Effector memory CD8-positive, alpha-beta T cell (primary cell): Measurements from ENCODE around the gene AGFG2.
"Not testable (repeated sequence)": the region's sequence is repeated elsewhere in the genome, so short reads cannot be mapped to it uniquely, and the experiment has no call there.

Experiments used
- ATAC-seq: fragments of 150-1000 bp; cut with Tn5 transposase; replicated peaks from 2 replicates; pipeline ENCODE4 v1.10.0; 2021; ENCODE audit warnings: mild to moderate bottlenecking, moderate library complexity
- DNase-seq, 3 experiments: peaks; one replicate each; pipeline ENCODE4 v3.0.0; 2021
- H3K27ac Mint-ChIP-seq, 2 donors: one replicate each; pipeline ENCODE4 v1.8.0; 2022; ENCODE audit warnings: mild to moderate bottlenecking in 2 of 2, mixed read lengths in 2 of 2, moderate library complexity in 2 of 2
- H3K27me3 Mint-ChIP-seq, 2 donors: one replicate each; pipeline ENCODE4 v1.8.0; 2022; ENCODE audit warnings: mixed read lengths in 2 of 2
- H3K36me3 Mint-ChIP-seq: one replicate; pipeline ENCODE4 v1.8.0; 2022; ENCODE audit warnings: mild to moderate bottlenecking, moderate library complexity, mixed read lengths; ENCODE audit not compliant: insufficient read depth
- H3K4me1 Mint-ChIP-seq, 2 donors: one replicate each; pipeline ENCODE4 v1.8.0; 2022; ENCODE audit warnings: low read depth in 2 of 2, mixed read lengths in 2 of 2
- H3K4me3 Mint-ChIP-seq, 2 donors: one replicate each; pipeline ENCODE4 v1.8.0; 2022; ENCODE audit warnings: mild to moderate bottlenecking in 2 of 2, mixed read lengths in 2 of 2, moderate library complexity in 2 of 2
- H3K9me3 Mint-ChIP-seq, 2 donors: one replicate each; pipeline ENCODE4 v1.8.0; 2022; ENCODE audit warnings: mixed read lengths in 2 of 2

Gene AGFG2

DNA sequence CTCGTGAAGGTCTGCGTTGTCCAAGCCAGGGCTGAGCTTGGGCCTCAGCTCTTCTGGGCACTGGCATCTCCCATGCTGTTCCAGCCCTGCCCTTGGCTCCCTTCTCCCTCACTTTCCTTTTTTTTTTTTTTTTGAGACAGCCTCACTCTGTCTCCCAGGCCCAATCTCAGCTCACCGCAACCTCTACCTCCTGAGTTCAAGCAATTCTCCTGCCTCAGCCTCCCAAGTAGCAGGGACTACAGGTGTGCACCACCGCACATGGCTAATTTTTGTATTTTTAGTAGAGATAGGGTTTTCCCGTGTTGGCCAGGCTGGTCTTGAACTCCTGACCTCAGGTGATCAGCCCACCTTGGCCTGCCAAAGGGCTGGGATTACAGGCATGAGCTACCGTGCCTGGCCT, 25.4 kb downstream of the AGFG2 start:
- peak overlapping the region in 1 of 2 donors; percentile 24 for H3K27ac Mint-ChIP-seq

DNA sequence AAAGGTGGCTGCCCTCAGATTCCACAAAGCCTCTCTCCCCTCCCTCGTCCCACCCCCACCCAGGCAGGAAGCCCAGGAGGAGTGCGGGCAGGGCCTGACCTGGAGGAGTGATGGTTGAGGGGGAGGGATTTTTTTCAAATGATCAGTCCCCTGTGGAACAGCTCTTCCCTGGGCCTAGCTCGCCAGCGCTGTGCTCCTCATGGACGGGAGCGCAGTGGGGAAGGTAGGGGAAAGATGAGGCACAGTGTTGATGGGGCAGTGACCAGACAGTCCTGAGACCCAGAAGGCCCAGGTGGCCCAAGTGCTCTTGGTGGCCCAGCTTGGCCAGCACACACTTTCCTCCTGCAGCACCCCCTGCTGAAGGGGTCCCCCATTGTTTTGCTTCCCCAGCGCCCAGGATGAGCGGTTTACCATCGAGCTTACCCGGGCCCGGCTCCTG, 26.1 kb downstream of the AGFG2 start:
- H3K36me3 Mint-ChIP-seq: peaks cover 49% of the 10 kb centered on the region
- DNase-seq (no peak), ATAC-seq (no peak)

More for the DNA sequence above, 25.4 kb downstream of the AGFG2 start:
- DNase-seq, H3K4me3 Mint-ChIP-seq, H3K9me3 Mint-ChIP-seq, H3K27me3 Mint-ChIP-seq, ATAC-seq: not testable (repeated sequence)
- Mint-ChIP-seq H3K36me3 (peaks cover 51% of the 10 kb centered on the region), H3K4me1 (peaks cover 23 to 26% of the 10 kb centered on the region in 2 donors)

DNA sequence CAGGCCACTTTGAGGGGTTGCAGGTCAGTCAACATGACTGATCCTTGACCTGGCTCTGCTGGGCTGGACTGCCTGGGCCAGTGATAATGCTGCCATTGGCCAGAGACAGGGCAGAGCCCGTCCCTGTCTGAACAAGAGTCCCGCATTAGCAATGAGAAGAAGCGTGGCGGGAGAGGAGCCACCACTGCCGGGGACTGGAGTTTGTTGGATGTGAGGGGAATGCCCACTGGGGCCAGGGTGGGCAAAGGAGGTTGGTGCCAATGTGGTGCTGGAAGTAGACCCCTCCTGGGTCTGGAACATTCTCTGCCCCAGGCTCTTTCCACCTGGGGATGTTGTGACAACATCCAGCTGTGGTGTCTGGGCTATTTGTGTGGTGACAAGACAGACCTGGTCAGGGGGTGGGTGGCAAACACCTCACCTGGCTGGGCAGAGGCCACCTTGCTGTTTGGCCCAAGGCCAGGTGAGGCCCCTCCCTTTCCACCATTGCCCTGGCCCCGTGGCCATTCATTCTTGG, 27.1 kb downstream of the AGFG2 start:
- H3K27ac Mint-ChIP-seq: no peak overlapping the region
- H3K4me3 Mint-ChIP-seq: no peak overlapping the region
- H3K9me3 Mint-ChIP-seq: no peaks in the 10 kb centered on the region
- DNase-seq (no peak), ATAC-seq (no peak)
- H3K27me3 Mint-ChIP-seq: no peaks in the 10 kb centered on the region
- H3K4me1 Mint-ChIP-seq: peaks cover 22 to 26% of the 10 kb centered on the region in 2 donors
- peaks cover 58% of the 10 kb centered on the region for H3K36me3 Mint-ChIP-seq

More for the DNA sequence above, 26.1 kb downstream of the AGFG2 start:
- no peaks in the 10 kb centered on the region for H3K27me3 Mint-ChIP-seq
- peaks cover 22 to 26% of the 10 kb centered on the region in 2 donors for H3K4me1 Mint-ChIP-seq
- no peak overlapping the region for H3K4me3 Mint-ChIP-seq
- no peaks in the 10 kb centered on the region for H3K9me3 Mint-ChIP-seq
- H3K27ac Mint-ChIP-seq: peak overlapping the region in 1 of 2 donors; percentile 24

GRCh38 chr7:100567031-100567730, 28.2 kb downstream of the AGFG2 start:
- Mint-ChIP-seq H3K9me3 (no peaks in the 10 kb centered on the region), H3K36me3 (peaks cover 56% of the 10 kb centered on the region), H3K4me1 (peaks cover 26 to 31% of the 10 kb centered on the region in 2 donors), H3K27me3 (no peaks in the 10 kb centered on the region), H3K4me3 (no peak overlapping the region), H3K27ac (peak overlapping the region; percentile 10 to 49)
- DNase-seq (no peak), ATAC-seq (no peak)

- Mint-ChIP-seq H3K27ac (peak overlapping the region in 1 of 2 donors; percentile 49), H3K36me3 (peaks cover 56% of the 10 kb centered on the region), H3K4me1 (peaks cover 26 to 32% of the 10 kb centered on the region in 2 donors), H3K27me3 (no peaks in the 10 kb centered on the region), H3K9me3 (no peaks in the 10 kb centered on the region), H3K4me3 (no peak overlapping the region)
- DNase-seq: no peak
- ATAC-seq: no peak
Measured at GRCh38 chr7:100567751-100568175, 28.8 kb downstream of the AGFG2 start.

GRCh38 chr7:100568176-100568895, 29.3 kb downstream of the AGFG2 start:
- Mint-ChIP-seq H3K9me3 (no peaks in the 10 kb centered on the region), H3K27ac (peak overlapping the region; percentile 42 to 49), H3K36me3 (peaks cover 59% of the 10 kb centered on the region), H3K4me1 (peaks cover 28 to 32% of the 10 kb centered on the region in 2 donors), H3K4me3 (no peak overlapping the region), H3K27me3 (no peaks in the 10 kb centered on the region)
- DNase-seq (no peak), ATAC-seq (no peak)

GRCh38 chr7:100568896-100569844, 30.2 kb downstream of the AGFG2 start:
- Mint-ChIP-seq H3K27me3 (no peaks in the 10 kb centered on the region), H3K4me1 (peaks cover 22 to 26% of the 10 kb centered on the region in 2 donors), H3K4me3 (peak overlapping the region; percentile 56 to 71), H3K36me3 (peaks cover 56% of the 10 kb centered on the region), H3K9me3 (no peaks in the 10 kb centered on the region), H3K27ac (peak overlapping the region; percentile 21 to 42)
- peak; percentile 38 to 48 (median 40) for DNase-seq
- ATAC-seq: peak; percentile 26

- H3K36me3 Mint-ChIP-seq: peaks cover 47% of the 10 kb centered on the region
- H3K27me3 Mint-ChIP-seq: no peaks in the 10 kb centered on the region
- no peaks in the 10 kb centered on the region for H3K9me3 Mint-ChIP-seq
- H3K4me1 Mint-ChIP-seq: peaks cover 22 to 23% of the 10 kb centered on the region in 2 donors
- H3K27ac Mint-ChIP-seq: peak overlapping the region; percentile 31 to 86
- no peak for ATAC-seq
- DNase-seq: no peak
- peak overlapping the region in 1 of 2 donors; percentile 71 for H3K4me3 Mint-ChIP-seq
Measured at GRCh38 chr7:100570954-100571828, 32.2 kb downstream of the AGFG2 start.

DNA sequence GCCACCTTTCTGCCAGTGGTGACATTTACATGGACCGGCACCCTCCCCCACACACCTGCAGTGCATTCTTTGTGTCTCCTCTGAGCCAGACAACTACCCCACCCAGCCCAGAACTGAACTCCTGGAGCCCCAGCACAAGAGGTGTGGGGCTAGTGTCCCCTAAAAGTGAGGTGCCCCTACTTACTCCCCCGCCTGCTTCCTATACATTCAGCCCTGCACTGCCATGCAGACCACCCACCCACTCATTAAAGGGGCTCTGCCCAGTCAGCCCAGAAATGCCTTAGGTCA, 32.8 kb downstream of the AGFG2 start:
- Mint-ChIP-seq H3K4me3 (peak overlapping the region in 1 of 2 donors; percentile 17), H3K27me3 (no peaks in the 10 kb centered on the region), H3K27ac (peak overlapping the region; percentile 31 to 80), H3K36me3 (peaks cover 41% of the 10 kb centered on the region), H3K9me3 (no peaks in the 10 kb centered on the region), H3K4me1 (peaks cover 22 to 23% of the 10 kb centered on the region in 2 donors)
- no peak for ATAC-seq
- no peak for DNase-seq

DNA sequence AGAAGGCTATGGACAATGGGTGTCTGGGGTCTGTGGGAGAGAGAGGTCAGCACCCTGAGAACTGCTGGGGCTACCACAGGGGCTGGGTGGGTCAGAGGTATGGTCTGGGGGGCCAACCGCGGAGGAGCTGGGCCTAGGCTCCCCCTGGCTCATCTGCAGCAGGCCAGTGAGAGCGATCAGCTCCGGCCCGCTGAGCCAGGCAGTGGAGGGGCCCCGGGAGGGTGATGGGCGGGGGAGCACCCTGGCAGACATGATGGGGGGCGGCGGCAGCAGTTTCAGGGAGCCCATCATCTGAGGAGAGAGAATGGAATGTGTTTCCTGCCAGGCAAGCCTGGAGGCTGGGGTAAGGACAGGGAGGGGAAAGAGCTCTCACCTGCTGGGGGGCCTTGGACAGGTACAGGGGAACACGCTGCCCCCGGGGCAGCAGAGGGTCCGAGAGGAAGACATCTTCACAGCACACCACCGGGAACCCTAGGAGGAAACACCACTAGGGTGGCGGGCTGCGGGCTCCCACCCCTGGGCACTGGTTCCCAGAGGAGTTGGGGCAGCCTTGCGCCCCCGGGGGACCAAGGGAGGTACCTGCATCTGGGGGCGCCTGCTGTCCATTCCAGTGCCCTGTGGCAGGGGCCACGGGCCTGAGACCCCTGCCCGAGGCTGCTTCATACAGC, 33.4 kb downstream of the AGFG2 start:
- ATAC-seq (no peak), DNase-seq (no peak)
- no peaks in the 10 kb centered on the region for H3K9me3 Mint-ChIP-seq
- peaks cover 22 to 23% of the 10 kb centered on the region in 2 donors for H3K4me1 Mint-ChIP-seq
- no peaks in the 10 kb centered on the region for H3K27me3 Mint-ChIP-seq
- peak overlapping the region; percentile 31 to 80 for H3K27ac Mint-ChIP-seq
- H3K4me3 Mint-ChIP-seq: peak overlapping the region in 1 of 2 donors; percentile 17
- peaks cover 38% of the 10 kb centered on the region for H3K36me3 Mint-ChIP-seq

- Mint-ChIP-seq H3K27ac (peak overlapping the region in 1 of 2 donors; percentile 80), H3K9me3 (no peaks in the 10 kb centered on the region), H3K4me3 (no peak overlapping the region), H3K4me1 (peaks cover 17% of the 10 kb centered on the region in 2 donors), H3K27me3 (no peaks in the 10 kb centered on the region), H3K36me3 (peaks cover 37% of the 10 kb centered on the region)
- DNase-seq (no peak), ATAC-seq (no peak)
Measured at GRCh38 chr7:100572949-100573675, 34.1 kb downstream of the AGFG2 start.
